Keratinocyte (primary cell): ENCODE data around the gene SMPDL3A.

Experiments used
- EZH2 ChIP-seq: IDR thresholded peaks from one replicate; pipeline ENCODE4 v1.6.1; 2012; ENCODE audit warnings: inconsistent platforms, mild to moderate bottlenecking, low read length, moderate library complexity
- TF ChIP-seq, protein P1 (sequence below), 3 experiments: IDR thresholded peaks in 1 of 3; conservative IDR thresholded peaks in 1 of 3; optimal IDR thresholded peaks in 1 of 3; 2 replicates in 2 of 3; 3 replicates in 1 of 3; pipeline versions ENCODE3 to v1.5.1; 2011; ENCODE audit warnings: low read length in 3 of 3, mild to moderate bottlenecking in 3 of 3, moderate library complexity in 2 of 3, control low read depth in 1 of 3, inconsistent platforms in 1 of 3; ENCODE audit not compliant: insufficient read depth in 2 of 3; ENCODE audit errors: extremely low read depth in 1 of 3

DNA sequence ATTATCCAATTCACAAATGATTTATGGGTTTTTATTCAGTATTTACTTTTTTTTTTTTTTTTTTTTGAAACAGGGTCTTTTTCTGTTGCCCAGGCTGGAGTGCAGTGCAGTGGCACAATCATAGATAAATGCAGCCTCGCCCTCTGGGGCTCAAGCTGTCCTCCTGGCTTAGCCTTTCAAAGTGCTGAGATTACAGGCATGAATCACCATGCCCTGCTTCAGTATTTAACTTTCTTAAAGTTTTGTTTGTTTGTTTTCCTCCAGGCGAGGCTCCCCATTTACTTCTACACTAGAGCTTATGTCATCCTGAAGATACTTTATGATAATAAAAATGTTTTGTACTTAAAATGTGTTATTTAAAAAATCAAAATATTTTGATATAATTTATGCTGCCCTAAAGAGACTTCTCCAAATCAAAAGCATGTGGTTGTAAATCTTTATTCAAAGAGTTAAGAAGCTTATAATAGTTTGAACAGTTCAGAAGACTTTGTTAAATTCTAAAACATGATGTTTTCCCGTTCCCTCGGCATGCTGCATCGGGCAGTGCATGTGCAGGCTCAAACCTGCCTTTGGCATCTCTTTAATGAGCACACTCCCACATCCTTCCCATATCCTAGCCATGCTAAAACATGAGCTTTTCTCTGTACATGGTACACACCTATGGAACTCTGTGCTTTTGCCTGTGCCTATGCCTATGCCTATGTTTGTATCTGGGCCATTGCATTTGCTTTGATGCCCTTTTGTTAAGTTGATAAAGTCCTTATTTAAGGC lies 11.0 kb downstream of the SMPDL3A start:
- TF ChIP-seq, protein P1, sequence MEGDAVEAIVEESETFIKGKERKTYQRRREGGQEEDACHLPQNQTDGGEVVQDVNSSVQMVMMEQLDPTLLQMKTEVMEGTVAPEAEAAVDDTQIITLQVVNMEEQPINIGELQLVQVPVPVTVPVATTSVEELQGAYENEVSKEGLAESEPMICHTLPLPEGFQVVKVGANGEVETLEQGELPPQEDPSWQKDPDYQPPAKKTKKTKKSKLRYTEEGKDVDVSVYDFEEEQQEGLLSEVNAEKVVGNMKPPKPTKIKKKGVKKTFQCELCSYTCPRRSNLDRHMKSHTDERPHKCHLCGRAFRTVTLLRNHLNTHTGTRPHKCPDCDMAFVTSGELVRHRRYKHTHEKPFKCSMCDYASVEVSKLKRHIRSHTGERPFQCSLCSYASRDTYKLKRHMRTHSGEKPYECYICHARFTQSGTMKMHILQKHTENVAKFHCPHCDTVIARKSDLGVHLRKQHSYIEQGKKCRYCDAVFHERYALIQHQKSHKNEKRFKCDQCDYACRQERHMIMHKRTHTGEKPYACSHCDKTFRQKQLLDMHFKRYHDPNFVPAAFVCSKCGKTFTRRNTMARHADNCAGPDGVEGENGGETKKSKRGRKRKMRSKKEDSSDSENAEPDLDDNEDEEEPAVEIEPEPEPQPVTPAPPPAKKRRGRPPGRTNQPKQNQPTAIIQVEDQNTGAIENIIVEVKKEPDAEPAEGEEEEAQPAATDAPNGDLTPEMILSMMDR (optimal IDR thresholded peaks at IDR 0.05 in 1 of 3, IDR thresholded peaks at IDR 0.05 in 1 of 3, conservative IDR thresholded peaks at IDR 0.05 in 1 of 3; ENCODE audit: extremely low read depth in 1 of 3, insufficient read depth in 2 of 3, low read length in 3 of 3): no peak
- no peak for TF ChIP-seq EZH2
